ENCODE measurements around the gene ACSS2.

- TF ChIP-seq CTCF (IDR thresholded peaks at IDR 0.05; ENCODE audit: low read length) (no peak), EZH2 (optimal IDR thresholded peaks at IDR 0.05; ENCODE audit: low read depth, low read length) (no peak)
Observed at GRCh38 chr20:34915131-34915530, 38.7 kb downstream of the ACSS2 start.
